Measurements from ENCODE around the gene RFX4.

RFX4 gene

DNA sequence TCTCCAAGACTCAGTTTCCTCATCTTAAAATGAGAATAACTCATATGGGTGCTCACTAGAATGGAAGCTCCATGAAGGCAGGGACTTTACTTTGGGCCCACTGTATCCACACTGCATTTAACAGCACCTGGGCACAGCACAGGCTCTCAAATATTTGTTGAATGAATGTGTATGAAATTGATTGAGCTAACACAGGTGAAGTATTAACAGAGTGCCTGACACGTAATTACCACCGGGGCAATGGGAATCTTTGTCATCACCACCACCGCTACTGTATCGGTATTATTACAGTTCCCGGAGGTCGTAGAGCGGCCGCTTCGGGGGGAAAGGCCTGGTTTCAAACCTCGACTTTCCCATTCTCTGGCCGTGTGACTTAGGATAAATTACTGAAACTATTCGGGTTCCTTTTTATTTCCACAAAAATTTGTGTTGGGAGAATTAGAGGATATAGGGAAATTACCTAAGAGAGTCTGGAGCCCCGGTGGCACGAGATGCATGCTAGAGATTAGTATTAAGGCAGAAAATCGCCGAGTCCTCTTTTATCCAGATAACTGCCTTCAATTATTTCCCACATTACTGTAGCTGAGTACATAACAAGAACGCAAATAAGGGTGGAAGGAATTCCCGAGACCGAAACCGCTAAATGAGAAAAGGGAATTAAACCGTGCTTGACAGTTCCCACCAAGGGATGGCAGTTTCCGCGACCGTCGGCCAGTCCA is 190.6 kb downstream of the RFX4 start:
- peak overlapping the region; percentile 87 for H3K4me3 ChIP-seq (ENCODE audit: low read length)
- TF ChIP-seq, protein P1, sequence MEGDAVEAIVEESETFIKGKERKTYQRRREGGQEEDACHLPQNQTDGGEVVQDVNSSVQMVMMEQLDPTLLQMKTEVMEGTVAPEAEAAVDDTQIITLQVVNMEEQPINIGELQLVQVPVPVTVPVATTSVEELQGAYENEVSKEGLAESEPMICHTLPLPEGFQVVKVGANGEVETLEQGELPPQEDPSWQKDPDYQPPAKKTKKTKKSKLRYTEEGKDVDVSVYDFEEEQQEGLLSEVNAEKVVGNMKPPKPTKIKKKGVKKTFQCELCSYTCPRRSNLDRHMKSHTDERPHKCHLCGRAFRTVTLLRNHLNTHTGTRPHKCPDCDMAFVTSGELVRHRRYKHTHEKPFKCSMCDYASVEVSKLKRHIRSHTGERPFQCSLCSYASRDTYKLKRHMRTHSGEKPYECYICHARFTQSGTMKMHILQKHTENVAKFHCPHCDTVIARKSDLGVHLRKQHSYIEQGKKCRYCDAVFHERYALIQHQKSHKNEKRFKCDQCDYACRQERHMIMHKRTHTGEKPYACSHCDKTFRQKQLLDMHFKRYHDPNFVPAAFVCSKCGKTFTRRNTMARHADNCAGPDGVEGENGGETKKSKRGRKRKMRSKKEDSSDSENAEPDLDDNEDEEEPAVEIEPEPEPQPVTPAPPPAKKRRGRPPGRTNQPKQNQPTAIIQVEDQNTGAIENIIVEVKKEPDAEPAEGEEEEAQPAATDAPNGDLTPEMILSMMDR (IDR thresholded peaks at IDR 0.05; ENCODE audit: insufficient read depth, low read depth, low read length, missing control alignments) = no peak
- DNase-seq (ENCODE audit: low read depth) = no peak

GRCh38 chr12:106774005-106774807 is 191.4 kb downstream of the RFX4 start, which contains the start of gene RIC8B:
TSS of gene RIC8B (plus strand) at chr12:106774682. CDS start at chr12:106774746, 64 bp downstream.
- H3K4me3 ChIP-seq (ENCODE audit: low read length) = peak within 1 kb of the TSS; percentile 87
- TF ChIP-seq, protein P1 (IDR thresholded peaks at IDR 0.05; ENCODE audit: insufficient read depth, low read depth, low read length, missing control alignments) = peak; percentile 4
- DNase-seq (ENCODE audit: low read depth) = peak; percentile 99

DNA sequence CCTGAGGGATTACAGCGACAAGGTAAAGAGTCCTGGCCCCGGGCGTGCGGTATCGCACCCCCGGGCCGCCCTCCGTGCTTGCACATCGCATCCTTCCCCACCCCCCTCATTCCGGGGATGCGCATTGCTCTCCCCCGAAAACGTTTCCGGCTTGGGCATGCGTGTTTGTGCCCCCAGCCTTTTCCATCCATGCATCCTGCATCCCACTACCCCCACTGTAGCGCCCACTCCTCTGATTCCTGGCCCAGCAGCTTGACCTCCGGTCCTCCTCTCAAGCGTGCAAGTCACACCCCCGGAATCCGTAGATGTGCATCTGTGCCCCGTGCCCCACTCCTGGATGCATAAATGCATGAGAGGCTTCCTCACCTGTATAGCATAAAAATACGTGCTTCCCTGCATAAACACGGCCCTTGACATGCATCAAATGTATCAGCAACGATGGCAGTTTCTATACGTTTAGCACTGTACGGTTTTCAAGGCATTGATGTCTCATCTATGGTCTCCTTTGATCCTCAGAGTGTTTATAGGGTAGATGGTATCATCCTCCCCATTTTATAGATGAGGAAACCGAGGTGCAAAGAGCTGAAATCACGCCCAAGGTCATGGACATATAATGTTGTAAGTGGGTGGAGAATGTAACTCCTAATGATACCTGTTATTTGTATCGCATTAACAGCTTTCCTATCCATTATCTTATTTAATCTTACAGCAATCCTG is 192.2 kb downstream of the RFX4 start:
- TF ChIP-seq, protein P1 (IDR thresholded peaks at IDR 0.05; ENCODE audit: insufficient read depth, low read depth, low read length, missing control alignments) = no peak
- no peak for DNase-seq (ENCODE audit: low read depth)
- H3K4me3 ChIP-seq (ENCODE audit: low read length) = peak overlapping the region; percentile 87

DNA sequence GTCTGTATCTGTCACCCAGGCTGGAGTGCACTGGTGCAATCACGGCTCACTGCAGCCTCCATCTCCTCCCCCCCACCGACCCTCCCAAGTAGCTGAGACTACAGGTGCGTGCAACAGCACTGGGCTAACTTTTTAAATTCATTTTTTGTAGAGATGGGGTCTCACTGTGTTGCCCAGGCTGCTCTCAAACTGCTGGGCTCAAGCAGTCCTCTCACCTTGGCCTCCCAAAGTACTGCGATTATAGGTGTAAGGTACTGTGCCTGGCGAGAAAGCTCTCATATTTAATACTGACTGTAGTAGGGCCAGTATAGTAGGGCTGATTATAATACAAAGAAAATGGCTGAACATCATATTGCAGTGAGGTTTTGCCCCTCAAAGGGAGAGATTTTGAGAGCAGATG is 194.1 kb downstream of the RFX4 start:
- no peak for DNase-seq (ENCODE audit: low read depth)
- no peak overlapping the region for H3K4me3 ChIP-seq (ENCODE audit: low read length)
- TF ChIP-seq, protein P1 (IDR thresholded peaks at IDR 0.05; ENCODE audit: insufficient read depth, low read depth, low read length, missing control alignments) = no peak

GRCh38 chr12:106780010-106780631 is 197.3 kb downstream of the RFX4 start:
- no peak overlapping the region for H3K4me3 ChIP-seq (ENCODE audit: low read length)
- peak; percentile 36 for DNase-seq (ENCODE audit: low read depth)
- TF ChIP-seq, protein P1 (IDR thresholded peaks at IDR 0.05; ENCODE audit: insufficient read depth, low read depth, low read length, missing control alignments) = no peak

GRCh38 chr12:106782619-106783018 is 199.8 kb downstream of the RFX4 start:
- TF ChIP-seq, protein P1 (IDR thresholded peaks at IDR 0.05; ENCODE audit: insufficient read depth, low read depth, low read length, missing control alignments) = no peak
- DNase-seq (ENCODE audit: low read depth) = no peak
- no peak overlapping the region for H3K4me3 ChIP-seq (ENCODE audit: low read length)

All from epithelial cell of esophagus (primary cell).